Midbrain (tissue), 1 donor: ENCODE measurements around the gene ELOA2.
"Not testable (repeated sequence)": the region's sequence is repeated elsewhere in the genome, so short reads cannot be mapped to it uniquely, and the experiment has no call there.

ENCODE experiments used
- DNase-seq: peaks from one replicate; lab custom pipeline; 2025; lab: John Stamatoyannopoulos, UW

The ELOA2 gene

DNA sequence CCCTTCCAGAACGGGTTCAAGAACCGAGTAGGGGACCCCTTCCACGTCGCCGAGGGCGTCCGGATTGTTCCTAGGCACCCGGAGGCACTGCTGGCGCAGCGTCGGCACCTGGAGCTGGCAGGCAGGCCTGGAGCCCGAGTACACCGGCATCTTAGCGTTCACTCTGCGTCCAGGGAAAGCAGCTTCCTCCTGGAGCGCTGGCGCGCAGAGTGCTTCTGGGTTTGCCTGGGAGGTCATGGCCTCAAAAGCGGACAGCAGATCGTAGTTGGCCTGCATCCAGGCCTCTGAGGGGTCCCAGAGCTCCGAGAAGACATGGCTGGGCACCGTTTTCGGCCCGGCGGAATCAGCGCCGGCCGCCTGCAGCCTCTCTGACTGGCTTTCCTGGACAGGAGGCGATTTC lies 12.6 kb downstream of the ELOA2 start:
- not testable (repeated sequence) for DNase-seq

GRCh38 chr18:47020757-47021156 lies 14.7 kb downstream of the ELOA2 start:
- DNase-seq, result not testable (repeated sequence)

GRCh38 chr18:47019870-47020269 lies 15.6 kb downstream of the ELOA2 start:
- not testable (repeated sequence) for DNase-seq
